ENCODE results near the gene NIP7. TPM values are rescaled to one million over a fixed set of nuclear protein-coding genes. Genes with fewer than 3 reads are reported as not detected.

Gene NIP7
- total and polyA plus RNA-seq, 4 experiments from 2014 or later = 23.4 to 31.9 (median 27.7) TPM

DNA sequence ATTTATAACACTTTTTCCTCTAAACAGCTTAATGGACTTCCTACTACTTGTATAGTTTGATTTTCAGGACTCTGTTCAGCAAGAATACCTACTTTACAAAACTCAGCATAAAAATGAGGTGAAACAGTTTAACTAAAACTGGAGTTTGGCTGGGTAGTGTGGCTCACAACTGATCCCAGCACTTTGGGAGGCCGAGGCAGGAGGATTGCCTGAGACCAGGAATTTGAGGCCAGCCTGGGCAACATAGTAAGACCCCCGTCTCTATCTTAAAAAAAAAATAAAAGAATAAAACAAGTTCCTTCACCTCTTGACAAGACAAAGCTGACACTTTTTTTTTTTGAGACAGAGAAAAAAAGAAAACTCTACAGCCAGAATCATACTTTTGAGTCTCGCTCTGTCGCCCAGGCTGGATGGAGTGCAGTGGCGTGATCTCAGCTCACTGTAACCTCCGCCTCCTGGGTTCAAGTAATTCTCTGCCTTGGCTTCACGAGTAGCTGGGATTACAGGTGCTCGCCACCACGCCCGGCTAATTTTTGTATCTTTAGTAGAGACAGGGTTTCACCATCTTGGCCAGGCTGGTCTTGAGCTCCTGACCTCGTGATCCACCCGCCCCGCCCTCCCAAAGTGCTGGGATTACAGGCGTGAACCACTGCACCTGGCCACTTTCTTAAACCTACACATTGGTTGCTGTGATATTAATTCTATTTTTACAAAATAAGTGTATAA lies 11.8 kb upstream of the NIP7 start:
- ChIA-PET POLR2A (ENCODE audit: partially characterized antibody) (interaction anchor here (1.2 to 6.3 kb wide), 4 partner anchors 11 to 58 kb away, joined by 3 to 116 read pairs (median 40); partner anchors contain the start of genes COG8, NIP7, TERF2 and VPS4A), CTCF (ENCODE audit: partially characterized antibody) (interaction anchor here (2.2 to 2.6 kb wide), 2 partner anchors 11 to 16 kb away, joined by 6 read pairs; partner anchors contain the start of gene COG8)
- Histone ChIP-seq H3K27ac (ENCODE audit: low read depth, low read length) (no peak overlapping the region), H3K27me3 (ENCODE audit: insufficient read depth, low read length) (no peaks in the 10 kb centered on the region), H3K4me3 (ENCODE audit: low read length in 2 of 2) (no peak overlapping the region), H3K36me3 (ENCODE audit: insufficient read depth, low read length) (peaks cover 28% of the 10 kb centered on the region), H3K4me1 (ENCODE audit: insufficient read depth, low read length) (peaks cover 45% of the 10 kb centered on the region), H3K9me3 (ENCODE audit: control insufficient read depth in 1 of 2, low read length in 2 of 2) (no peaks in the 10 kb centered on the region)
- H3K36me3 Mint-ChIP-seq = peaks cover 5 to 44% of the 10 kb centered on the region in 2 donors
- H3K4me1 Mint-ChIP-seq = peaks cover 25 to 48% (median 37%) of the 10 kb centered on the region in 4 donors
- intact Hi-C loops (cut with micrococcal nuclease) = no loop called here
- peak overlapping the region in 4 of 7 donors; percentile 15 to 81 (median 63) for H3K27ac Mint-ChIP-seq
- H3K27me3 Mint-ChIP-seq = no peaks in the 10 kb centered on the region
- DNase-seq = no peak
- H3K4me3 Mint-ChIP-seq = peak overlapping the region in 2 of 8 donors; percentile 32 to 84
- no peaks in the 10 kb centered on the region for H3K9me3 Mint-ChIP-seq

DNA sequence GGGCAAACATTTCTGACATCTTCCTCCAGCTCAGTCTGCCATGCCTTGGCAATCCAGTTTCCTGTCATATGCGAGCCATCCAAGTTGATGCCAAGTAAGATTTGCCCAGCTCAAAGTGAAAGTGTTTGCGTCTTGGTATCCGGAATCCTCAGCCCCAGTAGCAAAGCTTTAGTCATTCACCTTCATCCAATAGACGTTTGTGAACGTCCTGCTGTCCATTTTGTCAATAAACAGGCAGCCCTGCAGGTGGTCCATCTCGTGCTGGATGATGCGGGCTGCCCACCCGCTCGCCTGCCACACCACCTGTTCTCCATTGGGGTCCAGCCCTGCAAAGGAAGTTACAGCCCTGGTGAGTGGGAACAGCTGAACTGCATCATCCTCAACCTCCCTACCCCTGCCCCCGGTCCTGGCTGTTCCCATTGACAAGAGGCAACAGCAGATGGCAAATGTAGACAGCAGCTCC lies 10.7 kb upstream of the NIP7 start:
- Histone ChIP-seq H3K4me1 (ENCODE audit: insufficient read depth, low read length) (peaks cover 49% of the 10 kb centered on the region), H3K4me3 (ENCODE audit: low read length in 2 of 2) (peak overlapping the region in 1 of 2 donors; percentile 73), H3K27me3 (ENCODE audit: insufficient read depth, low read length) (no peaks in the 10 kb centered on the region), H3K9me3 (ENCODE audit: control insufficient read depth in 1 of 2, low read length in 2 of 2) (no peaks in the 10 kb centered on the region), H3K27ac (ENCODE audit: low read depth, low read length) (no peak overlapping the region), H3K36me3 (ENCODE audit: insufficient read depth, low read length) (peaks cover 32% of the 10 kb centered on the region)
- intact Hi-C loops (cut with micrococcal nuclease) = no loop called here
- Mint-ChIP-seq H3K36me3 (peaks cover 5 to 37% of the 10 kb centered on the region in 2 donors), H3K27me3 (no peaks in the 10 kb centered on the region), H3K9me3 (no peaks in the 10 kb centered on the region), H3K27ac (peak overlapping the region in 6 of 7 donors; percentile 37 to 90 (median 80)), H3K4me1 (peaks cover 25 to 53% (median 39%) of the 10 kb centered on the region in 4 donors), H3K4me3 (peak overlapping the region; percentile 75 to 87 (median 80))
- ChIA-PET POLR2A (ENCODE audit: partially characterized antibody) (interaction anchor here (1.0 to 6.3 kb wide), 8 partner anchors 10 to 200 kb away, joined by 3 to 116 read pairs (median 7); partner anchors contain the start of genes COG8, NIP7, SNTB2 and TERF2), CTCF (ENCODE audit: partially characterized antibody) (interaction anchor here (1.5 to 2.2 kb wide), 3 partner anchors 10 to 17 kb away, joined by 3 to 9 read pairs (median 6); partner anchors contain the start of genes COG8 and NIP7)
- no peak for DNase-seq

DNA sequence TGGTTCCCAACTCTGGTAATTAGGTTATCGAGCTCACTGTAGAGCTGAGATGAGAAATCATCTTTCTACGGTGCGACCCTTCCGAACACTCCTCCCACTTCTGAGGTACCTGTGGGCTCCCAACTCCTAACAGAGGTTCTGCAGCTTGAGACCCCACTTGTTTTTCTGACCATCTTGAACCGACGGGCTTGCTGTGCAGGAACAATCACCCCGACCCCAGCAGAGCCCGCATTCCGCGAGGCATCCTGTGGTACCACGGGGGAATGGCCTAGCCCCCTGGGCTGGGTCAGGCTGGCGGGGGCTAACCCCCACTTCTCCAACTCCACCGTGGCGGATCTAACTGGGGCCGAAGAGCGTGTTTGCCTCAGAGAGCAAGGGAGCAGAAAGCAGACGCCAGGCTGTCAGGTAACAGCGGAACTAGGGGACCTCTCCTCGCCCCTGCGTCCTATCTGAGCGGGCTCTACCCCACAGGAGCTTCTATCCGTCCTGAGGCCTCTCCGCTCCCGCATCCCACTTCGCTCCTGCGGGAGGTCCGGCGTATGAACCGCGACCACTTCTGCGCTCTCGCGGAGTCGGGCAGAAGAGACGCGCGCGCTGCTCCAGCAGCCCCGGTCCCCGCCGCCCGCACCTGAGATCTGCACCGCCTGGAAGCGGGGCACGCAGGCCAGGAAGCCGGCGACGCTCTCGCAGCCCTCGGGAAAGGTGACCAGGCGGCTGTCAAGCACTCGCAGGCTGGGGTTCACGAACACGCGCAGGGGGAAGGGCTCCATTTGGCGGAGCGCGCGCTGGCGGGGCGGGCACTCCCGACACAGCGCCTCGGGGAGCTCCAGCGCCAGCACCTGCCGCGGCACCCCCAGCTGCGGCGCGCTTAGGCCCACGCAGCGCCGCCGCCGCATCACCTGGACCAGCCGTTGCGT lies 9.9 kb upstream of the NIP7 start:
- Histone ChIP-seq H3K9me3 (ENCODE audit: control insufficient read depth in 1 of 2, low read length in 2 of 2) (no peaks in the 10 kb centered on the region), H3K36me3 (ENCODE audit: insufficient read depth, low read length) (peaks cover 32% of the 10 kb centered on the region), H3K27ac (ENCODE audit: low read depth, low read length) (peak overlapping the region; percentile 83), H3K27me3 (ENCODE audit: insufficient read depth, low read length) (no peaks in the 10 kb centered on the region), H3K4me3 (ENCODE audit: low read length in 2 of 2) (peak overlapping the region; percentile 17 to 73), H3K4me1 (ENCODE audit: insufficient read depth, low read length) (peaks cover 49% of the 10 kb centered on the region)
- Mint-ChIP-seq H3K4me3 (peak overlapping the region; percentile 75 to 87 (median 80)), H3K36me3 (peaks cover 10 to 39% of the 10 kb centered on the region in 2 donors), H3K27me3 (no peaks in the 10 kb centered on the region), H3K27ac (peak overlapping the region in 5 of 7 donors; percentile 49 to 90 (median 81)), H3K9me3 (no peaks in the 10 kb centered on the region), H3K4me1 (peaks cover 27 to 59% (median 40%) of the 10 kb centered on the region in 4 donors)
- DNase-seq = peak in 2 of 5 donors; percentile 53 to 68
- intact Hi-C loops (cut with micrococcal nuclease) = loop anchor here (1.0 to 10.0 kb wide), 3 partner anchors 10 to 95 kb away; partner anchors contain the start of genes COG8, CYB5B, NIP7 and VPS4A
- POLR2A ChIA-PET (ENCODE audit: partially characterized antibody) = interaction anchor here (1.0 to 6.3 kb wide), 14 partner anchors 10 to 425 kb away, joined by 3 to 116 read pairs (median 5); partner anchors contain the start of genes CHTF8, COG8, NIP7 and NOB1
- CTCF ChIA-PET (ENCODE audit: partially characterized antibody) = interaction anchor here (1.5 to 1.6 kb wide), 2 partner anchors 9 to 11 kb away, joined by 3 to 9 read pairs; partner anchors contain the start of genes COG8 and NIP7

DNA sequence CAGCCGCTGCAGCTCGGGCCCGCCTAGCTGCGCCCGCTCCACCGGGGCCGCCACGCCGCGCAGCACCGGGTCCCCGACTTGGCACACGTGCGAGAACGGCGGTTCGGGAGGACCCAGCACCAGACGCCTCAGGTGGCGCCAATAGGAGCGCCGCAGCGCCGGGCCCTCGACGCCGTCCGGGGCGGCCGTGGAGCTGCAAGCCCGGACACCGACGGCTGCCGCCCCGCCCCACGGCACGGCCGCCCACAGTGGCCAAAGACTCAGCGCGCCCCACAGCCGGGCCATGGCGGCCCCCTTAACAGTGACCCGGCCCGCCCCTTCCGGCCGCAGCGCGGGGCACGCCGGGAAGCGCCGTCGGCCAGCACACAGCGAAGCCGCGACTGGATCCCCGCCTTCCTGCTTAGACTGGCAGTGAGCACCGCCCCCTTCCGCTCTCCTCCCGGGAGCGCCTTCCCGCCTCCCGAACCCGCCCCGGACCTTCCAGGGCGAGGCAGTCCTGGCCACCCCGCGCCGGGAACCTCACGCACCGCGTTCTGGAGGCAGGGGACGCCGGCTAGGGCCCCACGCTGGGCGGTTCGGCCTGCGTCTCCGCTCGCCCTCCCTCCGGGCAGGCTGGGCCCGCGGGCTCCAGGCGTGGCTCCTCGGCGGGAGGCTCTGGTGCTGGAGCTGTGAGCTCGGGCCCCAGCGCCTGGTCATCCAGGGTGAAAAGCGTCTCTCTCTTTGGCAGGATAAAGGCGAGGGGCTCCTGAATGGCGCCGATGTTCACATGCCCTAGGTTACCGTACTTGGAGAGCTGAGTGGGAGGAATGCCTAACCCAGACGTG lies 9.1 kb upstream of the NIP7 start, which contains the start of gene PDF:
Gene PDF (minus strand): TSS at position 303 of the 824 bp plus-strand sequence. CDS start 18 bp downstream, at position 285.
- Histone ChIP-seq H3K9me3 (ENCODE audit: control insufficient read depth in 1 of 2, low read length in 2 of 2) (no peaks in the 10 kb centered on the region), H3K4me3 (ENCODE audit: low read length in 2 of 2) (peak within 1 kb of the TSS; percentile 36 to 73), H3K27ac (ENCODE audit: low read depth, low read length) (peak within 1 kb of the TSS; percentile 83), H3K4me1 (ENCODE audit: insufficient read depth, low read length) (peaks cover 49% of the 10 kb centered on the region), H3K36me3 (ENCODE audit: insufficient read depth, low read length) (peaks cover 28% of the 10 kb centered on the region), H3K27me3 (ENCODE audit: insufficient read depth, low read length) (no peaks in the 10 kb centered on the region)
- H3K27me3 Mint-ChIP-seq = no peaks in the 10 kb centered on the region
- no peaks in the 10 kb centered on the region for H3K9me3 Mint-ChIP-seq
- intact Hi-C loops (cut with micrococcal nuclease) = loop anchor here (1.0 to 10.0 kb wide), 3 partner anchors 9 to 94 kb away; partner anchors contain the start of genes COG8, CYB5B, NIP7 and VPS4A
- peak within 1 kb of the TSS; percentile 49 to 90 (median 88) for H3K27ac Mint-ChIP-seq
- POLR2A ChIA-PET (ENCODE audit: partially characterized antibody) = interaction anchor here (1.0 to 6.3 kb wide), 11 partner anchors 9 to 424 kb away, joined by 3 to 116 read pairs (median 5); partner anchors contain the start of genes CHTF8, COG8, NIP7 and NOB1
- peak; percentile 72 to 82 (median 78) for DNase-seq
- H3K4me1 Mint-ChIP-seq = peaks cover 27 to 58% (median 43%) of the 10 kb centered on the region in 4 donors
- peaks cover 15 to 39% of the 10 kb centered on the region in 2 donors for H3K36me3 Mint-ChIP-seq
- CTCF ChIA-PET (ENCODE audit: partially characterized antibody) = interaction anchor here (1.1 to 1.6 kb wide), 2 partner anchors 11 to 12 kb away, joined by 3 read pairs; no protein-coding TSS in a partner anchor
- peak within 1 kb of the TSS; percentile 77 to 87 (median 82) for H3K4me3 Mint-ChIP-seq

DNA sequence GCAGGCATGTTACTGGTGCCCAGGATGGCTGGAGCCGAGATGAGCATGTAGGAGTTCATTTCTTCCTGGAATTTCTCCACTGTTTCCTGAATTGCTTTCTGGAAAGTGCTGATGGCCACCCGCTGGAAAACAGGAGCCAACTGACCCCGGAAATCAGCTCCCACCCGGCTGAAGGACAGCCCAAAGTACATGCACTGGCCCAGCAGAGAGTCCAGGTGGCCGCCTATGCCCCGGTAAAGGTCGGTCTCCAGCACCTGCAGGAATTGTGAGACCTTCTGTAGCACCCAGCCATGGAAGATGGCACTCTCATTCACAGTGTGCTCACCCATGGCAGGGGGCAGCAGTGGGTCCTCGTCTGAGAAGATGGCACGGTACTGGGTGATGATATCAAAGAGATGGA lies 4.9 kb upstream of the NIP7 start:
- intact Hi-C loops (cut with micrococcal nuclease) = loop anchor here (10.0 kb wide), 1 partner anchor 90 kb away; the partner anchor contains the start of gene CYB5B
- H3K27me3 ChIP-seq (ENCODE audit: insufficient read depth, low read length) = no peaks in the 10 kb centered on the region
- Mint-ChIP-seq H3K9me3 (no peaks in the 10 kb centered on the region), H3K4me3 (peak overlapping the region in 1 of 8 donors; percentile 6), H3K27ac (no peak overlapping the region), H3K27me3 (no peaks in the 10 kb centered on the region), H3K36me3 (peaks cover 15 to 43% of the 10 kb centered on the region in 2 donors), H3K4me1 (peaks cover 21 to 59% (median 41%) of the 10 kb centered on the region in 4 donors)
- DNase-seq = no peak
- H3K4me1 ChIP-seq (ENCODE audit: insufficient read depth, low read length) = peaks cover 31% of the 10 kb centered on the region
- ChIA-PET POLR2A (ENCODE audit: partially characterized antibody) (interaction anchor here (1.9 kb wide), 1 partner anchor 20 kb away, joined by 5 read pairs; no protein-coding TSS in a partner anchor), CTCF (ENCODE audit: partially characterized antibody) (no interaction called here)
- H3K36me3 ChIP-seq (ENCODE audit: insufficient read depth, low read length) = peaks cover 23% of the 10 kb centered on the region
- H3K27ac ChIP-seq (ENCODE audit: low read depth, low read length) = no peak overlapping the region
- no peak overlapping the region for H3K4me3 ChIP-seq (ENCODE audit: low read length in 2 of 2)
- no peaks in the 10 kb centered on the region for H3K9me3 ChIP-seq (ENCODE audit: control insufficient read depth in 1 of 2, low read length in 2 of 2)

Data from CD4-positive, alpha-beta memory T cell (primary cell).